Hepatocyte (in vitro differentiated cells): ENCODE measurements around the gene PEAK1. TPM values are rescaled to one million over a fixed set of nuclear protein-coding genes. Genes with fewer than 3 reads are reported as not detected.

ENCODE experiments used
- DNase-seq: peaks from one replicate; pipeline ENCODE4 v3.0.0-alpha.2; 2016; ENCODE audit warnings: low spot score
- H2AFZ ChIP-seq: fragments of 200-600 bp; sonication (generic); 2 replicates; pipeline ENCODE4 v1.6.0; 2016; ENCODE audit warnings: antibody characterized with exemption, mild to moderate bottlenecking
- H3K27ac ChIP-seq: fragments of 200-600 bp; sonication (generic); 2 replicates; pipeline ENCODE4 v1.5.1; 2016; ENCODE audit warnings: mild to moderate bottlenecking
- H3K27me3 ChIP-seq: fragments of 200-600 bp; sonication (generic); 2 replicates; pipeline ENCODE4 v1.6.1; 2016
- H3K36me3 ChIP-seq: fragments of 200-600 bp; sonication (generic); replicated peaks from 2 replicates; pipeline ENCODE4 v1.5.1; 2016; ENCODE audit warnings: low read depth; ENCODE audit not compliant: insufficient read depth
- H3K4me1 ChIP-seq: fragments of 200-600 bp; sonication (generic); 2 replicates; pipeline ENCODE4 v1.5.1; 2016; ENCODE audit warnings: mild to moderate bottlenecking, moderate library complexity; ENCODE audit not compliant: insufficient read depth
- H3K4me2 ChIP-seq: fragments of 200-600 bp; sonication (generic); 2 replicates; pipeline ENCODE4 v1.6.0; 2016
- H3K4me3 ChIP-seq: fragments of 200-600 bp; sonication (generic); 2 replicates; pipeline ENCODE4 v1.5.1; 2016; ENCODE audit warnings: mild to moderate bottlenecking
- H3K79me2 ChIP-seq: fragments of 200-600 bp; sonication (generic); 2 replicates; pipeline ENCODE4 v1.6.0; 2017; ENCODE audit warnings: mild to moderate bottlenecking
- H3K9me2 ChIP-seq: fragments of 200-600 bp; sonication (generic); replicated peaks from 2 replicates; pipeline ENCODE4 v1.6.0; 2017; ENCODE audit warnings: mild to moderate bottlenecking; ENCODE audit not compliant: insufficient read depth
- H3K9me3 ChIP-seq: fragments of 200-600 bp; sonication (generic); 2 replicates; pipeline ENCODE4 v1.5.1; 2016; ENCODE audit warnings: low read depth, mild to moderate bottlenecking
- H4K20me1 ChIP-seq: fragments of 200-600 bp; sonication (generic); 2 replicates; pipeline ENCODE4 v1.6.0; 2016; ENCODE audit warnings: mild to moderate bottlenecking; ENCODE audit not compliant: insufficient read depth, poor library complexity, severe bottlenecking
- EZH2 ChIP-seq: fragments of 200-600 bp; sonication (generic); IDR thresholded peaks from 2 replicates; pipeline ENCODE4 v1.6.1; 2016; ENCODE audit warnings: antibody characterized with exemption, mild to moderate bottlenecking, borderline replicate concordance
- EZH2phosphoT487 ChIP-seq: fragments of 200-600 bp; sonication (generic); IDR thresholded peaks from one replicate; pipeline ENCODE4 v1.6.1; 2018; ENCODE audit warnings: antibody characterized with exemption, mild to moderate bottlenecking, low read depth, moderate library complexity; ENCODE audit not compliant: unreplicated experiment, severe bottlenecking
- WGBS: methylation state at CpG from one replicate; pipeline ENCODE4 v1.1.6; 2016; ENCODE audit warnings: low lambda C conversion rate; ENCODE audit errors: missing lambda C conversion rate; 5-methylcytosine and 5-hydroxymethylcytosine counted together
- polyA plus RNA-seq: library from polyadenylated mRNA; unstranded; fragments of >200 nt; fragmentation: Nextera tagmentation; extraction: Ambion mirVana; gene quantifications from 2 replicates; pipeline ENCODE4 v1.2.1, GENCODE V29; 2016
- total RNA-seq: library from RNA; depleted of rRNA; stranded (reverse); fragments of >200 nt; gene quantifications from 2 replicates; pipeline ENCODE4 v1.2.3, GENCODE V29; 2014
- TF ChIP-seq, protein P1 (sequence below): fragments of 200-600 bp; sonication (generic); IDR thresholded peaks from 2 replicates; pipeline ENCODE4 v1.5.1; 2016; ENCODE audit warnings: antibody characterized with exemption, mild to moderate bottlenecking; ENCODE audit not compliant: poor library complexity

Gene PEAK1
- total and polyA plus RNA-seq, 2 experiments from 2014 or later: 8.1 to 27.1 TPM

- no peak overlapping the region for H3K4me2 ChIP-seq
- no peaks in the 10 kb centered on the region for H3K36me3 ChIP-seq
- WGBS: 71% methylated on average over 1 of the region's 1 CpG
- no peaks in the 10 kb centered on the region for H4K20me1 ChIP-seq
- no peaks in the 10 kb centered on the region for H3K9me2 ChIP-seq
- H3K27me3 ChIP-seq: no peaks in the 10 kb centered on the region
- TF ChIP-seq EZH2phosphoT487: no peak
- TF ChIP-seq, protein P1, sequence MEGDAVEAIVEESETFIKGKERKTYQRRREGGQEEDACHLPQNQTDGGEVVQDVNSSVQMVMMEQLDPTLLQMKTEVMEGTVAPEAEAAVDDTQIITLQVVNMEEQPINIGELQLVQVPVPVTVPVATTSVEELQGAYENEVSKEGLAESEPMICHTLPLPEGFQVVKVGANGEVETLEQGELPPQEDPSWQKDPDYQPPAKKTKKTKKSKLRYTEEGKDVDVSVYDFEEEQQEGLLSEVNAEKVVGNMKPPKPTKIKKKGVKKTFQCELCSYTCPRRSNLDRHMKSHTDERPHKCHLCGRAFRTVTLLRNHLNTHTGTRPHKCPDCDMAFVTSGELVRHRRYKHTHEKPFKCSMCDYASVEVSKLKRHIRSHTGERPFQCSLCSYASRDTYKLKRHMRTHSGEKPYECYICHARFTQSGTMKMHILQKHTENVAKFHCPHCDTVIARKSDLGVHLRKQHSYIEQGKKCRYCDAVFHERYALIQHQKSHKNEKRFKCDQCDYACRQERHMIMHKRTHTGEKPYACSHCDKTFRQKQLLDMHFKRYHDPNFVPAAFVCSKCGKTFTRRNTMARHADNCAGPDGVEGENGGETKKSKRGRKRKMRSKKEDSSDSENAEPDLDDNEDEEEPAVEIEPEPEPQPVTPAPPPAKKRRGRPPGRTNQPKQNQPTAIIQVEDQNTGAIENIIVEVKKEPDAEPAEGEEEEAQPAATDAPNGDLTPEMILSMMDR: no peak
- TF ChIP-seq EZH2: no peak
- no peak overlapping the region for H3K27ac ChIP-seq
- no peaks in the 10 kb centered on the region for H3K4me1 ChIP-seq
- DNase-seq: no peak
- no peaks in the 10 kb centered on the region for H3K79me2 ChIP-seq
- H3K4me3 ChIP-seq: no peak overlapping the region
- H2AFZ ChIP-seq: no peak overlapping the region
- H3K9me3 ChIP-seq: no peaks in the 10 kb centered on the region
These were observed 300.5 kb downstream of the PEAK1 start for GRCh38 chr15:77119446-77119845.

- Histone ChIP-seq H3K27me3 (no peaks in the 10 kb centered on the region), H3K36me3 (no peaks in the 10 kb centered on the region), H2AFZ (no peak overlapping the region), H3K79me2 (no peaks in the 10 kb centered on the region), H3K4me2 (no peak overlapping the region), H3K4me1 (no peaks in the 10 kb centered on the region), H3K9me3 (no peaks in the 10 kb centered on the region), H3K9me2 (no peaks in the 10 kb centered on the region), H4K20me1 (no peaks in the 10 kb centered on the region), H3K27ac (no peak overlapping the region), H3K4me3 (no peak overlapping the region)
- TF ChIP-seq, protein P1: peak; percentile 95
- TF ChIP-seq EZH2 (no peak), EZH2phosphoT487 (no peak)
- WGBS: 72% methylated on average over 3 of the region's 3 CpGs
- peak; percentile 80 for DNase-seq
These were observed 301.0 kb downstream of the PEAK1 start for GRCh38 chr15:77118882-77119321.

- Histone ChIP-seq H3K79me2 (no peaks in the 10 kb centered on the region), H4K20me1 (no peaks in the 10 kb centered on the region), H2AFZ (no peak overlapping the region), H3K4me3 (no peak overlapping the region), H3K27ac (no peak overlapping the region), H3K36me3 (no peaks in the 10 kb centered on the region), H3K4me1 (no peaks in the 10 kb centered on the region), H3K4me2 (no peak overlapping the region), H3K27me3 (no peaks in the 10 kb centered on the region), H3K9me3 (no peaks in the 10 kb centered on the region), H3K9me2 (no peaks in the 10 kb centered on the region)
- no peak for DNase-seq
- no peak for TF ChIP-seq EZH2phosphoT487
- TF ChIP-seq, protein P1: no peak
- TF ChIP-seq EZH2: no peak
- WGBS: 81% methylated on average over 4 of the region's 4 CpGs
These were observed 304.7 kb downstream of the PEAK1 start for GRCh38 chr15:77115179-77115578.
